Coronary artery (tissue), 2 donors: ENCODE measurements around the gene LRFN2.

Experiments
- DNase-seq: peaks from one replicate; pipeline ENCODE4 v3.0.0-alpha.2; 2017; ENCODE audit warnings: low spot score
- H3K27ac ChIP-seq, 2 donors: fragments of 200-600 bp; sonication (generic); one replicate each; pipeline ENCODE4 v1.5.1; 2016 to 2019
- H3K4me3 ChIP-seq: fragments of 200-600 bp; sonication (generic); 2 replicates; pipeline ENCODE4 v1.5.1; 2016; ENCODE audit warnings: mild to moderate bottlenecking, moderate library complexity
- TF ChIP-seq, protein P1 (sequence below): fragments of 200-600 bp; sonication (generic); IDR thresholded peaks from one replicate; pipeline ENCODE4 v1.5.1; 2019; ENCODE audit warnings: antibody characterized with exemption

Gene LRFN2

GRCh38 chr6:40532349-40533000, 54.7 kb downstream of the LRFN2 start:
- DNase-seq, result no peak
- H3K27ac ChIP-seq, result no peak overlapping the region

DNA sequence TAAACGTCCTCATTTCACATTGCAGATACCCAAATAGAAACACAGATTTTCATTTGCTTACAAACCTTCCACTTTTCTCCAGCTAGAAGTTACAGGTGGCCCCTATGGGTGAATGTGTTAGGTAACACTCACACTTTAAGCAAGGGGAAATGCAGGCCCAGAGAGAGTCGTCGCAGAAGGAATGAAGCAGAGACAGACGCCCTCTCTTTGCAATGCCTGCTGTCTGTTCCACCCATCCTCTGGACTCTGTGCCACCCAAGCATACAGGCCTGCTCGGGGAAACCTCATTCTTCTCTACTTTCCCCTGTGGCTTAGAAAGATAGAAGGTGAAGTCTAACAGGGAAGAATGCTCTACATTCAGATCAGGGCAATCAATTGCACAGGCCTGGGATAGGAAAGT, 57.2 kb downstream of the LRFN2 start:
- no peak for DNase-seq
- Histone ChIP-seq H3K4me3 (no peak overlapping the region), H3K27ac (no peak overlapping the region)
- TF ChIP-seq, protein P1, sequence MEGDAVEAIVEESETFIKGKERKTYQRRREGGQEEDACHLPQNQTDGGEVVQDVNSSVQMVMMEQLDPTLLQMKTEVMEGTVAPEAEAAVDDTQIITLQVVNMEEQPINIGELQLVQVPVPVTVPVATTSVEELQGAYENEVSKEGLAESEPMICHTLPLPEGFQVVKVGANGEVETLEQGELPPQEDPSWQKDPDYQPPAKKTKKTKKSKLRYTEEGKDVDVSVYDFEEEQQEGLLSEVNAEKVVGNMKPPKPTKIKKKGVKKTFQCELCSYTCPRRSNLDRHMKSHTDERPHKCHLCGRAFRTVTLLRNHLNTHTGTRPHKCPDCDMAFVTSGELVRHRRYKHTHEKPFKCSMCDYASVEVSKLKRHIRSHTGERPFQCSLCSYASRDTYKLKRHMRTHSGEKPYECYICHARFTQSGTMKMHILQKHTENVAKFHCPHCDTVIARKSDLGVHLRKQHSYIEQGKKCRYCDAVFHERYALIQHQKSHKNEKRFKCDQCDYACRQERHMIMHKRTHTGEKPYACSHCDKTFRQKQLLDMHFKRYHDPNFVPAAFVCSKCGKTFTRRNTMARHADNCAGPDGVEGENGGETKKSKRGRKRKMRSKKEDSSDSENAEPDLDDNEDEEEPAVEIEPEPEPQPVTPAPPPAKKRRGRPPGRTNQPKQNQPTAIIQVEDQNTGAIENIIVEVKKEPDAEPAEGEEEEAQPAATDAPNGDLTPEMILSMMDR, result no peak

More at GRCh38 chr6:40532349-40533000, 54.7 kb downstream of the LRFN2 start:
- no peak overlapping the region for H3K4me3 ChIP-seq
- TF ChIP-seq, protein P1, result no peak

DNA sequence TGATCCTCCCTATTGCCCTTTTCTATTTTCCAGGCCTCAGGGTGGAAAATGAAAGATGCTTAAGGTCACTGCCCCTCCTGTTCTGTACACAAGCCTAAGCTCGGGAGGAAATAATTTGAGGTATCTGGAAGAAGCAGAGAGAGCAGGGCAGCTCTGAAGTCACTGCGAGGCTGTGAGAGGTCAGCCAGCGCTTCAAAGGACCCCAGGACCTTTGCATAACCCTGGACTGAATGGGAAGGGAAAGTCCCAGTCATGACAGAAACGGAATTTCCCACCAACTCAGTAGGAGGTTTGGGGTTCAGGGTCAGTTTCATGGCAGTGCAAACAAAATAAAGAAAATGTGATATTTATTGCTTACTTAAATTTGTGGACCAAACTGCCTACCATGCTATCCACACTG, 58.1 kb downstream of the LRFN2 start:
- DNase-seq, result no peak
- TF ChIP-seq, protein P1, result no peak
- no peak overlapping the region for H3K27ac ChIP-seq
- H3K4me3 ChIP-seq, result no peak overlapping the region

DNA sequence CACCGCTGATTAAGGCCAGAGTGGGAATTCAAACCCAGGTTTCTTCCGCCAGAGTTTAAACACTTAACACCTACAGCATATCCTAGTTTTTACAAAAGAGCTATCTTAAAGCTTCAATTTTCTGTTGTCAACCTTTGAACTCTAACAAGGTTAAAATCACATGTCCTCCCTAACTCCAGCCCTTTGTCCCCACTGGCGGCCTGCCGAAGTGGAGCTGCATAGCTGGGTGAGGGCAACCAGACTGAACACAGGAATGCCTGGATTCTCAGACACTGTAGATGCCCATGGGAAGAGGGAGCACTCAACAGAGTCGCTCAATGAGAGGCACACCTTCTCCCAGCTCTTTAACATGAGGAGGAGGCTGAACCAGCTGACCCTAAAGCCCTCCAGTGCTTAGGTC, 59.1 kb downstream of the LRFN2 start:
- Histone ChIP-seq H3K4me3 (no peak overlapping the region), H3K27ac (no peak overlapping the region)
- TF ChIP-seq, protein P1, result no peak
- DNase-seq, result no peak

- DNase-seq, result no peak
These were observed 61.1 kb downstream of the LRFN2 start for GRCh38 chr6:40526036-40526435.

DNA sequence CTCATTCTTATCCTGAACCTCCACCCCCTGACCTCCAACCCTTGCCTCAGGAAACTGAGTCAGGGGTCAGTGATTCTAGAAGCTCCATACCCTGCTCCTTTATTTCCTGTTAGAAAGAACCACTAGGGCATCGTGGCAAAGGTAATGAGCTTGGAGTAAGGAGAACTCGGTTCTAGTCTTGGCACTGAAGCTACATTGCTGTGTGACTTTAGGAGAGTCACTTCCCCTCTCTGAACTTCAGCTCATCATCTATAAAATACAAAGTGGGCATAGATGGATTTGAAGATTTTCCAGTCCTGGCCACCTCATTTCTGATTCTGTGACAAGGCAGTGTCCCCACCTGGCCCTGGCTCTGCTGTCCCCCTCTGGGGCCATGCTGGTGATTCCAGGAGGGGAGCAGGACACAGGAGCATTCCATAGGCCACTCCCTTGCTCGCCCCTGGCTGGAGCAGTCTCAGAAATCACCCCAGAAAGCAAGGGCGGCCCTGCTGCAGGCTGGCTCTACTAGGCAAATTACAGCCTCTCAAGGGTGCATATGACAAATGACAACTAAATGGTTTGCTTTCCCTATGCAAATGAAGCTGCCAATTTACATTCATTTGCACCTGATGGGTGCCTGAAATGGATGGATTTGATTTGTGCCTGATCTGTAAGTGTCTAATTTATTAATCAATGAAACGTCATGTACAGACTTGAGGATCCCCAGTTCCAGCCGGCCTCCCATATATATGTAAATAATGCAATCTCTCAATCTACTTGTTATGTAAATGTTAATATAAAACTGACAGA, 62.2 kb downstream of the LRFN2 start:
- DNase-seq, result no peak
- no peak overlapping the region for H3K4me3 ChIP-seq
- no peak overlapping the region for H3K27ac ChIP-seq
- TF ChIP-seq, protein P1, result no peak

More at GRCh38 chr6:40526036-40526435, 61.1 kb downstream of the LRFN2 start:
- H3K4me3 ChIP-seq, result no peak overlapping the region
- H3K27ac ChIP-seq, result no peak overlapping the region
- TF ChIP-seq, protein P1, result no peak
